ENCODE results near the gene NIFK.
A peak's percentile ranks its signal among the peaks of the same experiment; 100 is the strongest.

The NIFK gene

GRCh38 chr2:121764681-121765228 lies 28.1 kb upstream of the NIFK start:
- TF ChIP-seq ZBTB7A (IDR thresholded peaks at IDR 0.05; ENCODE audit: low read depth) (no peak), MAX (IDR thresholded peaks at IDR 0.05) (no peak), EGR1 (IDR thresholded peaks at IDR 0.05) (no peak), YY1 (IDR thresholded peaks at IDR 0.05; ENCODE audit: low read depth) (no peak), TAF1 (IDR thresholded peaks at IDR 0.05; ENCODE audit: low read depth) (no peak), CREB1 (IDR thresholded peaks at IDR 0.05; ENCODE audit: low read depth) (no peak), CEBPB (IDR thresholded peaks at IDR 0.05) (no peak), TEAD4 (IDR thresholded peaks at IDR 0.05) (no peak), USF1 (IDR thresholded peaks at IDR 0.05) (no peak), FOXM1 (IDR thresholded peaks at IDR 0.05; ENCODE audit: borderline replicate concordance, low read depth) (no peak), NFIC (IDR thresholded peaks at IDR 0.05) (no peak)

- peak; percentile 28; the same call in 1 of the 2 replicates for TF ChIP-seq CEBPB (IDR thresholded peaks at IDR 0.05)
- TF ChIP-seq USF1 (IDR thresholded peaks at IDR 0.05): peak; percentile 97
- TF ChIP-seq TEAD4 (IDR thresholded peaks at IDR 0.05): no peak
- TF ChIP-seq NFIC (IDR thresholded peaks at IDR 0.05): peak; percentile 41; the same call in 1 of the 2 replicates
- peak; percentile 76 for TF ChIP-seq TAF1 (IDR thresholded peaks at IDR 0.05; ENCODE audit: low read depth)
- TF ChIP-seq EP300 (IDR thresholded peaks at IDR 0.05; ENCODE audit: borderline replicate concordance): peak; percentile 25; the same call in 1 of the 2 replicates
- peak; percentile 96 for TF ChIP-seq MAX (IDR thresholded peaks at IDR 0.05)
- TF ChIP-seq ZBTB7A (IDR thresholded peaks at IDR 0.05; ENCODE audit: low read depth): 0 out of 2 replicates have a peak, but pooled peaks have one; percentile 46
- TF ChIP-seq YY1 (IDR thresholded peaks at IDR 0.05; ENCODE audit: low read depth): peak; percentile 73
- TF ChIP-seq RAD21 (IDR thresholded peaks at IDR 0.05; ENCODE audit: low read depth): no peak
- peak; percentile 77 for TF ChIP-seq TCF12 (IDR thresholded peaks at IDR 0.05; ENCODE audit: low read depth)
- peak; percentile 55; the same call in 1 of the 2 replicates for TF ChIP-seq CREB1 (IDR thresholded peaks at IDR 0.05; ENCODE audit: low read depth)
- TF ChIP-seq EGR1 (IDR thresholded peaks at IDR 0.05): peak; percentile 73; the same call in 1 of the 2 replicates
- TF ChIP-seq, protein P1, sequence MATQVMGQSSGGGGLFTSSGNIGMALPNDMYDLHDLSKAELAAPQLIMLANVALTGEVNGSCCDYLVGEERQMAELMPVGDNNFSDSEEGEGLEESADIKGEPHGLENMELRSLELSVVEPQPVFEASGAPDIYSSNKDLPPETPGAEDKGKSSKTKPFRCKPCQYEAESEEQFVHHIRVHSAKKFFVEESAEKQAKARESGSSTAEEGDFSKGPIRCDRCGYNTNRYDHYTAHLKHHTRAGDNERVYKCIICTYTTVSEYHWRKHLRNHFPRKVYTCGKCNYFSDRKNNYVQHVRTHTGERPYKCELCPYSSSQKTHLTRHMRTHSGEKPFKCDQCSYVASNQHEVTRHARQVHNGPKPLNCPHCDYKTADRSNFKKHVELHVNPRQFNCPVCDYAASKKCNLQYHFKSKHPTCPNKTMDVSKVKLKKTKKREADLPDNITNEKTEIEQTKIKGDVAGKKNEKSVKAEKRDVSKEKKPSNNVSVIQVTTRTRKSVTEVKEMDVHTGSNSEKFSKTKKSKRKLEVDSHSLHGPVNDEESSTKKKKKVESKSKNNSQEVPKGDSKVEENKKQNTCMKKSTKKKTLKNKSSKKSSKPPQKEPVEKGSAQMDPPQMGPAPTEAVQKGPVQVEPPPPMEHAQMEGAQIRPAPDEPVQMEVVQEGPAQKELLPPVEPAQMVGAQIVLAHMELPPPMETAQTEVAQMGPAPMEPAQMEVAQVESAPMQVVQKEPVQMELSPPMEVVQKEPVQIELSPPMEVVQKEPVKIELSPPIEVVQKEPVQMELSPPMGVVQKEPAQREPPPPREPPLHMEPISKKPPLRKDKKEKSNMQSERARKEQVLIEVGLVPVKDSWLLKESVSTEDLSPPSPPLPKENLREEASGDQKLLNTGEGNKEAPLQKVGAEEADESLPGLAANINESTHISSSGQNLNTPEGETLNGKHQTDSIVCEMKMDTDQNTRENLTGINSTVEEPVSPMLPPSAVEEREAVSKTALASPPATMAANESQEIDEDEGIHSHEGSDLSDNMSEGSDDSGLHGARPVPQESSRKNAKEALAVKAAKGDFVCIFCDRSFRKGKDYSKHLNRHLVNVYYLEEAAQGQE (IDR thresholded peaks at IDR 0.05; ENCODE audit: low read depth): no peak
- TF ChIP-seq FOXM1 (IDR thresholded peaks at IDR 0.05; ENCODE audit: borderline replicate concordance, low read depth): no peak
Observed at GRCh38 chr2:121755237-121756111, 18.8 kb upstream of the NIFK start, which contains the start of gene TSN. Gene TSN, plus strand, starts transcription at chr2:121755651. Its CDS starts 129 bp downstream, at chr2:121755780.

DNA sequence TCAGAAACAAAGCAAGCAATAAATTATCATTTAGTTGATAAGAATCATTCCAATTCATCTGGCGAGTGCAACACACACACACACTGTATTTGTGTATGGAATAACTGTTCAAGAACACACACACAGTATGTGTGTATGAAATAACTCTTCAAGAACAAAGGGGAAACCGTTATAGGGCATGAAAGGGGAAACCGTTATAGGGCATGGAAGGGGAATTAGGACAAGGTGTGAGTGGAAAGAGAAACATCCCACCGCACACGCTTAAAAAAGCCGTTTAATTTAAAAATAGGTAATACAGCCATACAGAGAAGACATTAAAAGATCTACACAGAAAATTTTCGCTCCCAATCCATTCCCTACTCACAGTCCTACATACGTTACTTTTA lies 18.2 kb upstream of the NIFK start:
- no peak for TF ChIP-seq USF1 (IDR thresholded peaks at IDR 0.05)
- TF ChIP-seq EP300 (IDR thresholded peaks at IDR 0.05; ENCODE audit: borderline replicate concordance): no peak
- no peak for TF ChIP-seq NFIC (IDR thresholded peaks at IDR 0.05)
- TF ChIP-seq CEBPB (IDR thresholded peaks at IDR 0.05): no peak
- no peak for TF ChIP-seq MAX (IDR thresholded peaks at IDR 0.05)
- TF ChIP-seq TCF12 (IDR thresholded peaks at IDR 0.05; ENCODE audit: low read depth): no peak
- no peak for TF ChIP-seq ZBTB7A (IDR thresholded peaks at IDR 0.05; ENCODE audit: low read depth)
- TF ChIP-seq CREB1 (IDR thresholded peaks at IDR 0.05; ENCODE audit: low read depth): no peak
- TF ChIP-seq YY1 (IDR thresholded peaks at IDR 0.05; ENCODE audit: low read depth): no peak
- no peak for TF ChIP-seq TEAD4 (IDR thresholded peaks at IDR 0.05)
- TF ChIP-seq, protein P1 (IDR thresholded peaks at IDR 0.05; ENCODE audit: low read depth): no peak
- no peak for TF ChIP-seq TAF1 (IDR thresholded peaks at IDR 0.05; ENCODE audit: low read depth)

GRCh38 chr2:121748202-121748601 lies 11.5 kb upstream of the NIFK start:
- TF ChIP-seq TAF1 (IDR thresholded peaks at IDR 0.05; ENCODE audit: low read depth) (no peak), ZBTB7A (IDR thresholded peaks at IDR 0.05; ENCODE audit: low read depth) (no peak), CREB1 (IDR thresholded peaks at IDR 0.05; ENCODE audit: low read depth) (no peak), NFIC (IDR thresholded peaks at IDR 0.05) (no peak), USF1 (IDR thresholded peaks at IDR 0.05) (no peak), RAD21 (IDR thresholded peaks at IDR 0.05; ENCODE audit: low read depth) (0 out of 2 replicates have a peak, but pooled peaks have one; percentile 4), CEBPB (IDR thresholded peaks at IDR 0.05) (no peak)

Data from Ishikawa (cell line).